KG1 (cell line): ENCODE results near the gene RGS19.

ENCODE experiments used
- DNase-seq: peaks from one replicate; lab custom pipeline; 2025; lab: John Stamatoyannopoulos, UW

RGS19 gene

GRCh38 chr20:64035933-64036345 lies 43.4 kb downstream of the RGS19 start, which contains the start of gene C20orf204:
Gene C20orf204 (plus strand): TSS chr20:64036182. CDS start chr20:64036324, 142 bp downstream.
- no peak for DNase-seq

- DNase-seq, result no peak
Observed at GRCh38 chr20:64035066-64035932, 44.0 kb downstream of the RGS19 start.

GRCh38 chr20:64033981-64034493 lies 45.3 kb downstream of the RGS19 start:
- no peak for DNase-seq

GRCh38 chr20:64032706-64033624 lies 46.4 kb downstream of the RGS19 start:
- DNase-seq, result no peak

- no peak for DNase-seq
Observed at GRCh38 chr20:64031822-64032314, 47.5 kb downstream of the RGS19 start.

GRCh38 chr20:64030371-64031134 lies 48.8 kb downstream of the RGS19 start:
- no peak for DNase-seq

- no peak for DNase-seq
Observed at GRCh38 chr20:64029293-64030117, 49.8 kb downstream of the RGS19 start.

GRCh38 chr20:64027981-64028685 lies 51.2 kb downstream of the RGS19 start:
- no peak for DNase-seq

GRCh38 chr20:64025826-64026412 lies 53.4 kb downstream of the RGS19 start:
- DNase-seq, result no peak

- DNase-seq, result no peak
Observed at GRCh38 chr20:64025101-64025825, 54.1 kb downstream of the RGS19 start.

- no peak for DNase-seq
Observed at GRCh38 chr20:64024141-64024990, 55.0 kb downstream of the RGS19 start.

- DNase-seq, result no peak
Observed at GRCh38 chr20:64023361-64024140, 55.8 kb downstream of the RGS19 start.
